HEK293 (cell line): ENCODE measurements around the gene MAST2.

Experiments used
- CTCF ChIA-PET: fragments of 350-600 bp; formaldehyde crosslinking; extraction: SDS; loops from one replicate; lab custom pipeline; 2021; ENCODE audit warnings: antibody characterized with exemption; lab: Yijun Ruan, JAX
- POLR2A ChIA-PET: fragments of 300-600 bp; formaldehyde crosslinking; extraction: SDS; loops from one replicate; lab custom pipeline; 2020; ENCODE audit warnings: antibody characterized with exemption, inconsistent platforms; lab: Yijun Ruan, JAX
- H3K27ac ChIP-seq: fragments of 200-500 bp; sonication (Bioruptor generic); 2 replicates; pipeline ENCODE4 v1.5.1; 2014; ENCODE audit warnings: low read depth, low read length, control low read depth, inconsistent platforms; ENCODE audit errors: extremely low read depth
- H3K36me3 ChIP-seq, 2 experiments: fragments of 200-500 bp in 1 of 2; sonication (Bioruptor generic) in 1 of 2; 1 replicate in 1 of 2; 2 replicates in 1 of 2; pipeline ENCODE4 v1.5.1; 2014 to 2017; ENCODE audit warnings: inconsistent platforms in 2 of 2, low read length in 2 of 2; ENCODE audit not compliant: control insufficient read depth in 2 of 2, insufficient read depth in 1 of 2
- H3K4me1 ChIP-seq: fragments of 200-500 bp; sonication (Bioruptor generic); 2 replicates; pipeline ENCODE4 v1.5.1; 2014; ENCODE audit warnings: mild to moderate bottlenecking, low read length, inconsistent platforms; ENCODE audit not compliant: control insufficient read depth, insufficient read depth
- H3K4me3 ChIP-seq: 2 replicates; pipeline ENCODE4 v1.5.1; 2011; ENCODE audit warnings: low read depth, mild to moderate bottlenecking, control low read depth, low read length, moderate library complexity
- H3K9me3 ChIP-seq: fragments of 200-500 bp; sonication (Bioruptor generic); 2 replicates; pipeline ENCODE4 v1.5.1; 2014; ENCODE audit warnings: low read depth, low read length, inconsistent platforms; ENCODE audit not compliant: control insufficient read depth, insufficient read depth
- ATF2 ChIP-seq: fragments of 450-650 bp; formaldehyde crosslinking; IDR thresholded peaks from 2 replicates; pipeline ENCODE4 v1.5.1; 2016; ENCODE audit warnings: missing biosample characterization, missing genetic modification characterization, low read depth
- GLIS1 ChIP-seq: fragments of 450-650 bp; formaldehyde crosslinking; IDR thresholded peaks from 2 replicates; pipeline ENCODE4 v1.5.1; 2016; ENCODE audit warnings: missing biosample characterization, missing genetic modification characterization
- PRDM4 ChIP-seq: fragments of 450-650 bp; formaldehyde crosslinking; IDR thresholded peaks from 2 replicates; pipeline ENCODE4 v1.5.1; 2017; ENCODE audit warnings: missing biosample characterization, missing genetic modification characterization
- PRDM6 ChIP-seq: fragments of 450-650 bp; formaldehyde crosslinking; IDR thresholded peaks from 2 replicates; pipeline ENCODE4 v1.5.1; 2017; ENCODE audit warnings: missing biosample characterization, missing genetic modification characterization
- RBAK ChIP-seq: fragments of 450-650 bp; formaldehyde crosslinking; IDR thresholded peaks from 2 replicates; pipeline ENCODE4 v1.5.1; 2016; ENCODE audit warnings: missing biosample characterization, missing genetic modification characterization
- SP7 ChIP-seq: fragments of 450-650 bp; formaldehyde crosslinking; IDR thresholded peaks from 2 replicates; pipeline ENCODE4 v1.5.1; 2016; ENCODE audit warnings: missing biosample characterization, missing genetic modification characterization
- ZBTB21 ChIP-seq: fragments of 450-650 bp; formaldehyde crosslinking; IDR thresholded peaks from 2 replicates; pipeline ENCODE4 v1.5.1; 2017; ENCODE audit warnings: missing biosample characterization, missing genetic modification characterization
- ZFP69B ChIP-seq: fragments of 450-650 bp; formaldehyde crosslinking; IDR thresholded peaks from 2 replicates; pipeline ENCODE4 v1.5.1; 2016; ENCODE audit warnings: missing biosample characterization, missing genetic modification characterization
- ZNF10 ChIP-seq: fragments of 450-650 bp; formaldehyde crosslinking; IDR thresholded peaks from 2 replicates; pipeline ENCODE4 v1.5.1; 2017; ENCODE audit warnings: missing biosample characterization, missing genetic modification characterization
- ZNF138 ChIP-seq: fragments of 450-650 bp; formaldehyde crosslinking; IDR thresholded peaks from 2 replicates; pipeline ENCODE4 v1.5.1; 2016; ENCODE audit warnings: missing biosample characterization, missing genetic modification characterization, borderline replicate concordance
- ZNF16 ChIP-seq: fragments of 450-650 bp; formaldehyde crosslinking; IDR thresholded peaks from 2 replicates; pipeline ENCODE4 v1.5.1; 2016; ENCODE audit warnings: low read depth, missing biosample characterization, missing genetic modification characterization
- ZNF184 ChIP-seq: fragments of 450-650 bp; IDR thresholded peaks from 2 replicates; pipeline ENCODE4 v1.5.1; 2018; ENCODE audit warnings: missing biosample characterization, mild to moderate bottlenecking, missing genetic modification characterization
- ZNF223 ChIP-seq: fragments of 450-650 bp; formaldehyde crosslinking; IDR thresholded peaks from 2 replicates; pipeline ENCODE4 v1.5.1; 2016; ENCODE audit warnings: missing biosample characterization, missing genetic modification characterization
- ZNF362 ChIP-seq: fragments of 450-650 bp; formaldehyde crosslinking; IDR thresholded peaks from 2 replicates; pipeline ENCODE4 v1.5.1; 2016; ENCODE audit warnings: missing biosample characterization, missing genetic modification characterization
- ZNF473 ChIP-seq: fragments of 450-650 bp; formaldehyde crosslinking; IDR thresholded peaks from 2 replicates; pipeline ENCODE4 v1.5.1; 2017; ENCODE audit warnings: missing biosample characterization, missing genetic modification characterization
- ZNF571 ChIP-seq: fragments of 450-650 bp; formaldehyde crosslinking; IDR thresholded peaks from 2 replicates; pipeline ENCODE4 v1.5.0; 2017; ENCODE audit warnings: missing biosample characterization, missing genetic modification characterization
- ZNF621 ChIP-seq: fragments of 450-650 bp; formaldehyde crosslinking; IDR thresholded peaks from 2 replicates; pipeline ENCODE4 v1.5.1; 2017; ENCODE audit warnings: missing biosample characterization, missing genetic modification characterization
- ZNF629 ChIP-seq: fragments of 450-650 bp; formaldehyde crosslinking; IDR thresholded peaks from 2 replicates; pipeline ENCODE4 v1.5.1; 2017; ENCODE audit warnings: missing biosample characterization, missing genetic modification characterization
- ZNF704 ChIP-seq: fragments of 450-650 bp; formaldehyde crosslinking; IDR thresholded peaks from 2 replicates; pipeline ENCODE4 v1.5.1; 2016; ENCODE audit warnings: missing biosample characterization, missing genetic modification characterization
- ZNF707 ChIP-seq: fragments of 450-650 bp; formaldehyde crosslinking; IDR thresholded peaks from 2 replicates; pipeline ENCODE4 v1.5.1; 2016; ENCODE audit warnings: missing biosample characterization, missing genetic modification characterization
- TF ChIP-seq, protein P1 (sequence below): fragments of 450-650 bp; formaldehyde crosslinking; optimal IDR thresholded peaks from 2 replicates; pipeline ENCODE3; 2016; ENCODE audit warnings: missing biosample characterization, mild to moderate bottlenecking, missing genetic modification characterization
- TF ChIP-seq, protein P2 (sequence below): fragments of 450-650 bp; formaldehyde crosslinking; IDR thresholded peaks from 2 replicates; pipeline ENCODE4 v1.5.1; 2017; ENCODE audit warnings: missing biosample characterization, missing genetic modification characterization

Gene MAST2

DNA sequence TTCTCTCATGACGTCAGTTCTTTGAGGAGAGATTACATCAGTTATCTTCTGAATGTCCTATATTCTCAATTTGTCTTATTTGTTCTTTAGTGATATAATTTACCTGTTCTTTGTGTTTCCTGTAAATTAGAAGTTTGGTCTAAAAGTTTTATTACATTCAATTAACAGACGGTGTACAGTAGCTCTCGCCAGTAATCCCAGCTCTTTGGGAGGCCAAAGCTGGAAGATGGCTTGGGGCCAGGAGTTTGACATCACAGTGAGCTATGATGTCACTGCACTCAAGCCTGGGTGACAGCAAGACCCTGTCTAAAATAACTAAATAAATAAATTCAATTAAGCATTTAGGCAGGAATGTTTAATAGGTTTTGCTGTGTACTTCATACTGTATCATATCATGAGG, 27.6 kb upstream of the MAST2 start:
- Histone ChIP-seq H3K9me3 (no peaks in the 10 kb centered on the region), H3K4me3 (no peak overlapping the region), H3K4me1 (no peaks in the 10 kb centered on the region), H3K36me3 (no peaks in the 10 kb centered on the region), H3K27ac (no peak overlapping the region)
- ChIA-PET CTCF (no interaction called here), POLR2A (no interaction called here)
- TF ChIP-seq ZNF707 (tag by site-specific recombination) (no peak), RBAK (tag by site-specific recombination) (no peak), ZNF138 (no peak), ATF2 (tag by site-specific recombination) (peak; percentile 60; the same call in 1 of the 2 replicates), ZNF629 (tag by site-specific recombination) (peak; percentile 90), SP7 (no peak), GLIS1 (tag by site-specific recombination) (no peak), PRDM4 (tag by site-specific recombination) (no peak), ZNF223 (no peak), ZNF704 (tag by site-specific recombination) (no peak), ZNF571 (tag by site-specific recombination) (no peak), PRDM6 (no peak), ZBTB21 (peak; percentile 87), ZFP69B (tag by site-specific recombination) (no peak), ZNF184 (tag by site-specific recombination) (no peak), ZNF10 (tag by site-specific recombination) (no peak), ZNF16 (no peak), ZNF473 (tag by site-specific recombination) (no peak), ZNF362 (tag by site-specific recombination) (no peak), ZNF621 (tag by site-specific recombination) (no peak)
- TF ChIP-seq, protein P1, sequence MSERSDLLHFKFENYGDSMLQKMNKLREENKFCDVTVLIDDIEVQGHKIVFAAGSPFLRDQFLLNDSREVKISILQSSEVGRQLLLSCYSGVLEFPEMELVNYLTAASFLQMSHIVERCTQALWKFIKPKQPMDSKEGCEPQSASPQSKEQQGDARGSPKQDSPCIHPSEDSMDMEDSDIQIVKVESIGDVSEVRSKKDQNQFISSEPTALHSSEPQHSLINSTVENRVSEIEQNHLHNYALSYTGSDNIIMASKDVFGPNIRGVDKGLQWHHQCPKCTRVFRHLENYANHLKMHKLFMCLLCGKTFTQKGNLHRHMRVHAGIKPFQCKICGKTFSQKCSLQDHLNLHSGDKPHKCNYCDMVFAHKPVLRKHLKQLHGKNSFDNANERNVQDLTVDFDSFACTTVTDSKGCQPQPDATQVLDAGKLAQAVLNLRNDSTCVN = no peak
- TF ChIP-seq, protein P2, sequence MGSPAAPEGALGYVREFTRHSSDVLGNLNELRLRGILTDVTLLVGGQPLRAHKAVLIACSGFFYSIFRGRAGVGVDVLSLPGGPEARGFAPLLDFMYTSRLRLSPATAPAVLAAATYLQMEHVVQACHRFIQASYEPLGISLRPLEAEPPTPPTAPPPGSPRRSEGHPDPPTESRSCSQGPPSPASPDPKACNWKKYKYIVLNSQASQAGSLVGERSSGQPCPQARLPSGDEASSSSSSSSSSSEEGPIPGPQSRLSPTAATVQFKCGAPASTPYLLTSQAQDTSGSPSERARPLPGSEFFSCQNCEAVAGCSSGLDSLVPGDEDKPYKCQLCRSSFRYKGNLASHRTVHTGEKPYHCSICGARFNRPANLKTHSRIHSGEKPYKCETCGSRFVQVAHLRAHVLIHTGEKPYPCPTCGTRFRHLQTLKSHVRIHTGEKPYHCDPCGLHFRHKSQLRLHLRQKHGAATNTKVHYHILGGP (tag by site-specific recombination) = no peak
